ENCODE measurements around the gene ZNF382.
"Not testable (repeated sequence)": the region's sequence is repeated elsewhere in the genome, so short reads cannot be mapped to it uniquely, and the experiment has no call there.

Gene ZNF382

GRCh38 chr19:36605101-36605876, at the start of gene ZNF382:
Gene ZNF382 (plus strand): TSS chr19:36605313. CDS start chr19:36609915, 4,602 bp downstream.
- peak; percentile 92 for DNase-seq

- no peak for DNase-seq
Observed at GRCh38 chr19:36564391-36564790, 40.7 kb upstream of the ZNF382 start.

GRCh38 chr19:36572593-36573019, 32.5 kb upstream of the ZNF382 start:
- DNase-seq, result no peak

- peak; percentile 96 for DNase-seq
Observed at GRCh38 chr19:36573020-36573894, 31.9 kb upstream of the ZNF382 start, which contains the start of gene ZNF529. Gene ZNF529 (minus strand): TSS chr19:36573292. CDS start chr19:36572346, 946 bp downstream.

- DNase-seq, result peak; percentile 11
Observed at GRCh38 chr19:36573895-36574720, 31.0 kb upstream of the ZNF382 start.

- DNase-seq, result no peak
Observed at GRCh38 chr19:36574741-36575140, 30.4 kb upstream of the ZNF382 start.

GRCh38 chr19:36577271-36577996, 27.7 kb upstream of the ZNF382 start:
- no peak for DNase-seq

GRCh38 chr19:36579255-36579654, 25.9 kb upstream of the ZNF382 start:
- DNase-seq, result no peak

- DNase-seq, result not testable (repeated sequence)
Observed at GRCh38 chr19:36602681-36603080, 2.4 kb upstream of the ZNF382 start.

- peak; percentile 73 for DNase-seq
Observed at GRCh38 chr19:36604656-36605100, 435 bp upstream of the ZNF382 start.

- peak; percentile 55 for DNase-seq
Observed at GRCh38 chr19:36605877-36606478, 865 bp downstream of the ZNF382 start.

- DNase-seq, result no peak
Observed at GRCh38 chr19:36627057-36627456, 21.9 kb downstream of the ZNF382 start.

- DNase-seq, result no peak
Observed at GRCh38 chr19:36635342-36635741, 30.2 kb downstream of the ZNF382 start.

- DNase-seq, result no peak
Observed at GRCh38 chr19:36638862-36639510, 33.9 kb downstream of the ZNF382 start.

- DNase-seq, result no peak
Observed at GRCh38 chr19:36646746-36647145, 41.6 kb downstream of the ZNF382 start.

- DNase-seq, result no peak
Observed at GRCh38 chr19:36652958-36653357, 47.8 kb downstream of the ZNF382 start.

- no peak for DNase-seq
Observed at GRCh38 chr19:36665832-36666231, 60.7 kb downstream of the ZNF382 start.

- no peak for DNase-seq
Observed at GRCh38 chr19:36668646-36669045, 63.5 kb downstream of the ZNF382 start.

GRCh38 chr19:36672368-36672767, 67.3 kb downstream of the ZNF382 start:
- DNase-seq, result no peak

- DNase-seq, result no peak
Observed at GRCh38 chr19:36674201-36674600, 69.1 kb downstream of the ZNF382 start.

- no peak for DNase-seq
Observed at GRCh38 chr19:36679455-36679854, 74.3 kb downstream of the ZNF382 start.
